ENCODE measurements around the gene PDE3A. TPM values are rescaled to one million over a fixed set of nuclear protein-coding genes. Genes with fewer than 3 reads are reported as not detected.

The PDE3A gene
- total RNA-seq, 1 experiment from 2014 or later = 19.9 TPM

- Mint-ChIP-seq H3K4me1 (ENCODE audit: low read depth, unreplicated experiment) (no peaks in the 10 kb centered on the region), H3K36me3 (ENCODE audit: insufficient read depth, unreplicated experiment) (no peaks in the 10 kb centered on the region), H3K4me3 (ENCODE audit: low read depth, unreplicated experiment) (no peak overlapping the region), H3K27ac (ENCODE audit: unreplicated experiment) (no peak overlapping the region), H3K9me3 (ENCODE audit: low read depth, unreplicated experiment) (no peaks in the 10 kb centered on the region), H3K27me3 (ENCODE audit: unreplicated experiment) (no peaks in the 10 kb centered on the region)
- DNase-seq = no peak
- CTCF ChIA-PET = no interaction called here
- intact Hi-C loops (cut with micrococcal nuclease; ENCODE audit: unreplicated experiment) = no loop called here
- TF ChIP-seq CTCF (IDR thresholded peaks at IDR 0.05; ENCODE audit: unreplicated experiment) = no peak
- BruUV-seq (replicated peaks) = no TSS peak
Observed at GRCh38 chr12:20510811-20511210, 142.5 kb downstream of the PDE3A start.

GRCh38 chr12:20513189-20513588, 144.9 kb downstream of the PDE3A start:
- no peak overlapping the region for H3K27ac Mint-ChIP-seq (ENCODE audit: unreplicated experiment)
- intact Hi-C loops (cut with micrococcal nuclease; ENCODE audit: unreplicated experiment) = no loop called here
- no peak overlapping the region for H3K4me3 Mint-ChIP-seq (ENCODE audit: low read depth, unreplicated experiment)
- H3K4me1 Mint-ChIP-seq (ENCODE audit: low read depth, unreplicated experiment) = no peaks in the 10 kb centered on the region
- no TSS peak for BruUV-seq (replicated peaks)
- no peaks in the 10 kb centered on the region for H3K27me3 Mint-ChIP-seq (ENCODE audit: unreplicated experiment)
- no peaks in the 10 kb centered on the region for H3K36me3 Mint-ChIP-seq (ENCODE audit: insufficient read depth, unreplicated experiment)
- no peak for DNase-seq
- TF ChIP-seq CTCF (IDR thresholded peaks at IDR 0.05; ENCODE audit: unreplicated experiment) = no peak
- CTCF ChIA-PET = no interaction called here
- no peaks in the 10 kb centered on the region for H3K9me3 Mint-ChIP-seq (ENCODE audit: low read depth, unreplicated experiment)

- H3K27ac Mint-ChIP-seq (ENCODE audit: unreplicated experiment) = no peak overlapping the region
- H3K27me3 Mint-ChIP-seq (ENCODE audit: unreplicated experiment) = no peaks in the 10 kb centered on the region
- H3K9me3 Mint-ChIP-seq (ENCODE audit: low read depth, unreplicated experiment) = no peaks in the 10 kb centered on the region
- no peak for TF ChIP-seq CTCF (IDR thresholded peaks at IDR 0.05; ENCODE audit: unreplicated experiment)
- no TSS peak for BruUV-seq (replicated peaks)
- CTCF ChIA-PET = no interaction called here
- DNase-seq = no peak
- no peaks in the 10 kb centered on the region for H3K4me1 Mint-ChIP-seq (ENCODE audit: low read depth, unreplicated experiment)
- H3K4me3 Mint-ChIP-seq (ENCODE audit: low read depth, unreplicated experiment) = no peak overlapping the region
- no peaks in the 10 kb centered on the region for H3K36me3 Mint-ChIP-seq (ENCODE audit: insufficient read depth, unreplicated experiment)
- intact Hi-C loops (cut with micrococcal nuclease; ENCODE audit: unreplicated experiment) = no loop called here
Observed at GRCh38 chr12:20514598-20514997, 146.3 kb downstream of the PDE3A start.

- TF ChIP-seq CTCF (IDR thresholded peaks at IDR 0.05; ENCODE audit: unreplicated experiment) = no peak
- DNase-seq = no peak
Observed at GRCh38 chr12:20520532-20520931, 152.2 kb downstream of the PDE3A start.

More at GRCh38 chr12:20520532-20520931, 152.2 kb downstream of the PDE3A start:
- Mint-ChIP-seq H3K27ac (ENCODE audit: unreplicated experiment) (no peak overlapping the region), H3K9me3 (ENCODE audit: low read depth, unreplicated experiment) (no peaks in the 10 kb centered on the region), H3K27me3 (ENCODE audit: unreplicated experiment) (no peaks in the 10 kb centered on the region), H3K36me3 (ENCODE audit: insufficient read depth, unreplicated experiment) (no peaks in the 10 kb centered on the region), H3K4me1 (ENCODE audit: low read depth, unreplicated experiment) (peaks cover 7% of the 10 kb centered on the region), H3K4me3 (ENCODE audit: low read depth, unreplicated experiment) (no peak overlapping the region)
- intact Hi-C loops (cut with micrococcal nuclease; ENCODE audit: unreplicated experiment) = no loop called here
- no TSS peak for BruUV-seq (replicated peaks)
- CTCF ChIA-PET = no interaction called here
